ENCODE data around the gene IL25.

GRCh38 chr14:23405096-23405495, 32.5 kb downstream of the IL25 start:
- TF ChIP-seq CTCF (conservative IDR thresholded peaks at IDR 0.05): no peak
- no peak for TF ChIP-seq ZFX (IDR thresholded peaks at IDR 0.05)

All from C4-2B (cell line).